ENCODE results near the gene INTS11. TPM values are rescaled to one million over a fixed set of nuclear protein-coding genes. Genes with fewer than 3 reads are reported as not detected.
A peak's percentile ranks its signal among the peaks of the same experiment; 100 is the strongest.

INTS11 gene
- total and polyA plus RNA-seq, 2 of the 13 experiments (the other 11 are each of a cell fraction or from before 2014, with no cell fraction given), result 52.8 to 94.8 TPM

GRCh38 chr1:1287288-1288110, 37.0 kb downstream of the INTS11 start (continued):
- TF ChIP-seq BORCS8-MEF2B (CRISPR knock-in tag; IDR thresholded peaks at IDR 0.05) (no peak), PATZ1 (CRISPR knock-in tag; IDR thresholded peaks at IDR 0.05) (0 out of 2 replicates have a peak, but pooled peaks have one; percentile 12), ZNF574 (CRISPR knock-in tag; IDR thresholded peaks at IDR 0.05) (peak; percentile 82), ZSCAN9 (CRISPR knock-in tag; IDR thresholded peaks at IDR 0.05; ENCODE audit: borderline replicate concordance) (no peak), THYN1 (CRISPR knock-in tag; IDR thresholded peaks at IDR 0.05; ENCODE audit: borderline replicate concordance, low read depth) (no peak), SIX4 (CRISPR knock-in tag; IDR thresholded peaks at IDR 0.05) (no peak), ZNF292 (CRISPR knock-in tag; IDR thresholded peaks at IDR 0.05; ENCODE audit: borderline replicate concordance, low read depth) (peak; percentile 81), DMAP1 (CRISPR knock-in tag; IDR thresholded peaks at IDR 0.05) (0 out of 2 replicates have a peak, but pooled peaks have one; percentile 27), IKZF1 (IDR thresholded peaks at IDR 0.05) (no peak), HNRNPUL1 (IDR thresholded peaks at IDR 0.05; ENCODE audit: low read depth, low read length) (no peak), SIN3B (IDR thresholded peaks at IDR 0.05; ENCODE audit: low read length) (no peak), ZNF780A (CRISPR knock-in tag; IDR thresholded peaks at IDR 0.05) (no peak), TFE3 (CRISPR knock-in tag; IDR thresholded peaks at IDR 0.05) (no peak), ZNF879 (CRISPR knock-in tag; IDR thresholded peaks at IDR 0.05) (no peak), MTA1 (CRISPR knock-in tag; IDR thresholded peaks at IDR 0.05; ENCODE audit: borderline replicate concordance) (peak; percentile 69; the same call in 1 of the 2 replicates), ZNF124 (CRISPR knock-in tag; IDR thresholded peaks at IDR 0.05) (no peak), ATF3 (CRISPR knock-in tag; IDR thresholded peaks at IDR 0.05) (no peak), ZNF777 (CRISPR knock-in tag; IDR thresholded peaks at IDR 0.05) (peak; percentile 45; the same call in 1 of the 2 replicates), ZNF343 (CRISPR knock-in tag; IDR thresholded peaks at IDR 0.05) (0 out of 2 replicates have a peak, but pooled peaks have one; percentile 74), ZFP91 (CRISPR knock-in tag; IDR thresholded peaks at IDR 0.05; ENCODE audit: borderline replicate concordance) (peak; percentile 72), SCMH1 (CRISPR knock-in tag; IDR thresholded peaks at IDR 0.05; ENCODE audit: borderline replicate concordance) (no peak), ZFP36L1 (CRISPR knock-in tag; IDR thresholded peaks at IDR 0.05) (0 out of 2 replicates have a peak, but pooled peaks have one; percentile 26)
